ENCODE data around the gene R3HCC1L.

- TF ChIP-seq POLR2AphosphoS5 (IDR thresholded peaks at IDR 0.05; ENCODE audit: low read depth, low read length) (no peak), POLR2A (IDR thresholded peaks at IDR 0.05; ENCODE audit: low read depth, low read length) (no peak), PAX5 (IDR thresholded peaks at IDR 0.05; ENCODE audit: insufficient read depth, low read length, severe bottlenecking) (no peak)
These were observed 34.3 kb downstream of the R3HCC1L start for GRCh38 chr10:98168766-98169165.

All from GM12891 (cell line).